IPS-11a (cell line): ENCODE measurements around the gene ANXA1.
A peak's percentile ranks its signal among the peaks of the same experiment; 100 is the strongest.
"Not testable (repeated sequence)": the region's sequence is repeated elsewhere in the genome, so short reads cannot be mapped to it uniquely, and the experiment has no call there.

Experiments
- H3K4me3 ChIP-seq: one replicate; pipeline ENCODE4 v1.5.1; 2013; ENCODE audit warnings: low read depth, low read length, control low read depth

Gene ANXA1

GRCh38 chr9:73151653-73152542 is at the start of gene ANXA1:
Gene ANXA1 (plus strand): TSS chr9:73151865. CDS start chr9:73158536, 6,671 bp downstream.
- peak within 1 kb of the TSS; percentile 31 for H3K4me3 ChIP-seq

DNA sequence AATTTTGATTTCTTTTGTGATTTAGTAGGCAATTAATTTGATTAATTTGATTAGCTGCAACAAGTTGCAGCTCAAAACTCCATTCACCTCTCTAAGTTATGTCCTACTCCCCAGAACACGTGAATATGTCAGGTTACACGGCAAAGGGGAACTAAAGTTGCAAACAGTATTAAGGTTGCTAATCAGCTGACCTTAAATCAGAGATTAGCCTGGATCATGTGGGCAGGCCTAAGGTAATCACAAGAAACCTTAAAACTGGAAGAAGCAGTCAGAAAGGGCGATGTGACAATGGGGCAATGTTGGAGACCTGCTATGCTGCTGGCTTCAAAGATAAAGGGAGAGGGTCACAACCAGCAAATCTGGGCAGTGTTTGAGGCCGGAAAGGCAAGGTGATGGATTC is 47.3 kb upstream of the ANXA1 start:
- H3K4me3 ChIP-seq = no peak overlapping the region

- H3K4me3 ChIP-seq = no peak overlapping the region
Observed at GRCh38 chr9:73104921-73105320, 46.7 kb upstream of the ANXA1 start.

DNA sequence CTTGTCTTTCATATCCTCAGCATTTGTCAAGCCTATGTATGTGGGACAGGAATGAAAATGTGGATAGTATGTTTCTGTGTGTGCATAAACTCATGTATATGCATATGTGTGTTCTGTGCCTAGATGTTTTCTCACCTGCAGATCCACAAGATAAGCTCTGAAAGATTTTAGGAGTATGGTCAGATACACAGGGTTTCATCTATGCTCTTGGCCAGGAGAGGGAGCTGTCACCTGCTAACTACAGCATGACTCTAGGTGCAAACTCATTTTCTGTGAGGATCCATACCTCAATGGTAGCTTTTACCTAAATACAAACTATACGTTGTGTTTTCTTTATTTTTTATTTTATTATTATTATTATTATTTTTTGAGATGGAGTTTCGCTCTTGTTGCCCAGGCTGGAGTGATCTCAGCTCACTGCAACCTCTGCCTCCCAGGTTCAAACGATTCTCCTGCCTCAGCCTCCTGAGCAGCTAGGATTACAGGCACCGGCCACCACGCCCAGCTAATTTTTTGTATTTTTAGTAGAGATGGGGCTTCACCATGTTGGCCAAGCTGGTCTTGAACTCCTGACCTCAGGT is 44.1 kb upstream of the ANXA1 start:
- not testable (repeated sequence) for H3K4me3 ChIP-seq

DNA sequence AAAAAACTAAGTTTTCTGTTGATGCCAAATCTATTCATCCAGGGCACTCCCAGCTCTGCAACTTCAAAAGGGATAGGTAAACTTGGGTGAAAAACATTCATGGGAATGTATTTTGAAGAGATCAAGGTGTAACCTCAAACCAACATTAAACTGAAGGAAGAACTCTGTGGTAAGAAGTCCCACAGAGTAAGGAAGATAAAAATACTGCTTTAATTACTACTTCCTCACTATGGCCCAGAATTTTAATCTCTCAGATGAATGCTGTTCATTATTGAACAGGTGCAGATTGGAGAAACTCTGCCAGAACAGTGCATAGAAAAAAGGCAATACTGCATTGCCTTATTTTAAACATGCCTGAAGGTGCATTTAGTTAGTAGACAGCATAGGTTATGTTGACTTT is 37.6 kb upstream of the ANXA1 start:
- H3K4me3 ChIP-seq = no peak overlapping the region

DNA sequence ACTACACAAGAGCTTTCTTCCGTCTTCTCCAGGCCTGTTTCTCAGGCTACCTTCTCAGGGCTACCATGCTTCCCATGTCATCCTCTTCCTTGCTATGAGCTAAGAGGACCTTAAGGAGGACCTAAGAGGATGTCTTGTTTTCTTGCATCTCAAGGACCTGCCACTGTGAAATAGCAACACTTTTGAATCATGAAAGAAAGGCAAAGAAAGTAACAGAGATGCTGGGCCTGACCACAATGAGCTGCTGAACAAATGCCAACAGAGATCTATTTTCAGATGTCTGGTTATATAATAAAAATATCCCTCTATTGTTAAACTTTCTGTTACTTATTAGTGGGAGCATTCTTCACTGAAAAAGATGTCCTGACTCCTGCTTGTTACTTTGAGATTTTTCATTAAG is 36.7 kb upstream of the ANXA1 start:
- H3K4me3 ChIP-seq = no peak overlapping the region

DNA sequence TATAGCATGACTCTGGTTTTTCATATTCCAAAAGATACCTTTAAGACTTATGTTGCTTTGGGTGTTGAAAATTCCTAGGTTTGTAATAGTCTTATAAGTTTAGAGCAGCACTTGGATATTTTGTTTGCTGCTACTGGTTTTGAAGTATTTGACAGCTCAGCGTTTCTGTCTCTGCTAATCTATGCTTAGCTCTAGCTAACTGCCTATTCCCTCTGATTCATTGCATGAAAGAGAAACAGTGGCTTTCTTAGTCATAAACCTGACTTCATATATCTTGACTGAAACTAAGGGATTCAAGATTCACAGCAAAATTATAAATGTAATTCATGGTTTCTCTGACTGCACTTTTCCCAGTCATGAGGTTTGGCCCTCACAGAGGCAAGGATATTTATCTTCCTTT is 35.6 kb upstream of the ANXA1 start:
- no peak overlapping the region for H3K4me3 ChIP-seq

DNA sequence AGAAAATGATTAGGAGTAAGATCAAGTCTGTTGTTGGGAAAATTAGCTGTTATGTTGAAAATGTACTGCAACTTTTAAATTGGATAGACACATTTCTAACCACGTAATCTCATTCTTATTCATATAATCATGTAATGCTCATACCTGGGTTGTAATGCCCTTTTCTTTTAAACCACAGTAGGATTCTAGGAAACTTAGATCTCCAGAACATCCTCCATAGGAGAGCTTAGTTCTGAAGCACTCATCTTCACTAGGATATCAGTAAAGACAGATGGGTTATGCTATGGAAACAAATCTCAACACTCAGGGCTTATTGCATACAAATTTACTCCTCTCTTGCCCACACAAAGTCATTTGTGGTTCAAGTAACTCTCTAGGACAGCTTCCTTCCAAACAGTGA is 34.8 kb upstream of the ANXA1 start:
- no peak overlapping the region for H3K4me3 ChIP-seq

DNA sequence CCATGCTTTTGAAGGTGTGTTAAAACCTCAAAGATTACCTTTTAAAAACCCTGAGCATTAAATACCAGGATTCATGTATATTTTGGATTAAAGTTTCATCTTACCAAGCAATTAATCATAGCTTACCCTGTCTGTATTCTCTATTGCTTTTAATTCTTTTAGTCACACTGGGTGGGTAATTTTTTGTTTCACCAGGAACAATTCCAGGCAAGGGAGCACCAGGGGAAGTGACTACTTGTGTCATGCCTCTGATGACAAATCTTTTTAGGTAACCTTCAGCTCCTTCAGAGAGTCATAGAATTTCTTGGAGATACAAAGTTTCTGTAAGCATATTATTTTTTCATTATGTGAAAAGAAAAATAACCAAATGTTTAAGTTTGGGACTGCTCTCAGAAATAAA is 33.4 kb upstream of the ANXA1 start:
- no peak overlapping the region for H3K4me3 ChIP-seq

DNA sequence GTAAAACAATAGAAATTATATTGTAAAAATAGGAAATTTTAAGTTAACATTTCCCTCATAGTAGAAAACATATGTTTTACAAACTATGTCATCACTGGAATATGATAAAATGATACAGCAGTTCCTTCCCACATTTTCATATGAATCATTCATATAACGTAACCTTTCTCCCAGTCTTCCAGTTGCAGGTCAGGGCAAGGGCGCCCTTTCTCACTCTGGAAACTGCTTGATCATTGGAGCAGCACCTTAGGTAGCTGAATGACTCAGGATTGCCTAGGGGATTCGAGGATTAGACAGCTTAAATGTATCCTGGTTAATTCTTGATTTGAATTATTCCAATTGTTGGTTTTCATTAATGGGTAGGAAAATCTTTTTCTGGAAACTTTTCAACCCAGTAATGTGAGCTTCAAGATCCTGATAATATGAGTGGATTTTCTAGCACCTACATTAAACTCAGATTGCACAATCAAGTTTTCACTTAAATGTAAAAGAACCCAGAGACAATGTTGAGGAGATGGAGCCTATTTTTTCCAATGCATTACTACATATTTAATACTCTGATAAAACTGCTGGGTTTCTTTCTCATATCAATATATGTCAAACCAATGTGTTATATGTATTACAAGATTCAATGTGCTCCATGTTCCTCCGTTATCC is 32.6 kb upstream of the ANXA1 start:
- H3K4me3 ChIP-seq = no peak overlapping the region

DNA sequence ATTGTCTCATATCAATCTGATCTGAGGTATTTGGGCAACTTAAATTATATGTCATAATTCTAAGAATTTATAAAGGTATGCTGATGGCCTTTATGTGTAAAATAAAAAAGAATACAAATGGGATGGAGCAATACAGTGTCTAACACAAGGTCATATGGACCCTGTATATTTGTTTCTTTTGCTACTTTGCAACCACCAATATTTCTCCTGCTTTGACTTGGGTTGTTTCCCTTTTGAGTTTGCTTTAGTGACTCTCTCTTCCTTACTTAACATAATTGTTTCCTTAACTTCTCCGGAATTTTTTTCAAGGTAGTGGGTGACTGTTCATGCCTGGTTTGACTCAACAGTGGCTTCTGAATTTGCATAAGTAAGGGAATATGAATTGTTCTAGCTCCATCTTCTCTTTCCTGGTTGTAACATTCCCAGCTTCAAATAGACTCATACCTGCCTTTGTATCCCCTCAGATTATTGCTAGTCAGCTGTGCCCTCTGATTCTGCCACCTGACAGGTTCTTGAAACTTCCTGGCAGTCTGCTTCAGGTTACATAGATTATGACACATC is 30.2 kb upstream of the ANXA1 start:
- H3K4me3 ChIP-seq = no peak overlapping the region

- H3K4me3 ChIP-seq = no peak overlapping the region
Observed at GRCh38 chr9:73125651-73126050, 26.0 kb upstream of the ANXA1 start.

GRCh38 chr9:73129941-73130685 is 21.6 kb upstream of the ANXA1 start:
- no peak overlapping the region for H3K4me3 ChIP-seq

GRCh38 chr9:73131461-73131860 is 20.2 kb upstream of the ANXA1 start:
- no peak overlapping the region for H3K4me3 ChIP-seq

- no peak overlapping the region for H3K4me3 ChIP-seq
Observed at GRCh38 chr9:73132034-73132776, 19.5 kb upstream of the ANXA1 start.

DNA sequence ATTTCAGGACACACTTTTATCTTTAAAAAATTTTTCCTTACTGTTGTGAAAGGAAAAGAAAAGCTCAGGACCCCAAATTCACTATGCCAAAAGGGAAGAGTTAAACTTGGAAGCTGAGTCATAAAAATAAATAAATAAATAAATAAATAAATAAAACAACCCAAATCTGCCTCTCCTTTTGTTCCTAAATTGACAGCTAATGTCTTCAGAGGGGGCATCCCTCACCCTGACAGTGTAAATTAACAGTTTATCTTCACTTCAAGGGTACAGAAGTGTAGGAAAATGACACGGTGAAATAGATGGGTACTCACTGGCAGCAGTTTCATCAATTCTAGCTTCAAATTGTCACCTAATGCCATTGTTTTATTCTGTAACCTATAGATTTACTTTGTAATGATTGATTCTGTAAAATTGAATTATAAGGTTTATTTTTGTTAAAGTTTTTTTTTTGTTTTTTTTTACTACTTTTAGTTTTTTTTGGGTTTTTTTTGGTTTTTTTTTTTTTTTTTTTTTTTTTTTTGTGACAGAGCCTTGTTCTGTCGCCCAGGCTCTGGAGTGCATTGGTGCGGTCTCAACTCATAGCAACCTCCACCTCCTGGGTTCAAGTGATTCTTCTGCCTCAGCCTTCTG is 18.5 kb upstream of the ANXA1 start:
- H3K4me3 ChIP-seq = no peak overlapping the region

DNA sequence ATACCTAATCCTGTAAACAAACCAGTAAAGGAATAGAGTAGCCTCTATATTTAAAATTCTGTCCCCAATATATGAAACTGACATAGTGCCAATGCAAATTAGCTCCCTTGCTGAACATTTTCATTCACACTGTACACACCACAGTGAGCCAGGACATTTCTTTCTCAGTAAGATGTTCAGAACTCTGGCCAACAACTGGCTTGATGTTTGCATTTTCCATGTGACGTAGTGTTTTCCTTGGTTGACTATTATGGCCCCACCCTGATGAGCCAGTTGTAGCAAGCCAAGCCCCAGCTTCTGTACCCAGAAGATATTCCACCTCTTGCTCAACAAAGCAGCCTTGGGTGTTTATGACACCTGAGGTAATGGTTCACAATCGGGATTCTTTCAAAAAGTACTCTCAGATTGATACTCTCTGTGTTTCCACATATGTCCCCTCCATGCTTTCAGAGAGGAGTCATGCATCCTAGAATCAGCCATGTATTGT is 17.7 kb upstream of the ANXA1 start:
- H3K4me3 ChIP-seq = no peak overlapping the region

DNA sequence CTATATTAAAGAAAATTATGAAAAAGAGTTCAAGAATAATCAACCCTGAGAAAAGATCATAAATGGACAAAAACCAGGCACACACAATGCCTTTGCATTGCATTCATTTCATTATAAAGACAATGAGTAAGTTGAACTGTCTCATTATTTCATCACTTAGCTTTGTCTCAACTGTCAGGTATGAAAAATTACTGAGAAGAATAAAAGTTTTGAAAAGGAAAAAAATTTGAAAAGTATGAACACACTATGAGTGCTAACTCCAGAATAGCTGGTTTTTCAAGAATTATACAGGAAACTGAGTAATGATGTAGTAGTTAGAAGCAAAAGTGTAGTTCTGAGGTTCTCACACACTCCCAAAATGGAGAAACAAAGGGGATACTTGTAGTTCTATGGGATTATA is 16.3 kb upstream of the ANXA1 start:
- H3K4me3 ChIP-seq = no peak overlapping the region

- no peak overlapping the region for H3K4me3 ChIP-seq
Observed at GRCh38 chr9:73137286-73137899, 14.3 kb upstream of the ANXA1 start.
